ENCODE data around the gene FAR2. TPM values are rescaled to one million over a fixed set of nuclear protein-coding genes. Genes with fewer than 3 reads are reported as not detected.

FAR2 gene
- total and polyA plus RNA-seq, 8 donors = 0.43 to 2.8 (median 1.1) TPM

- no peaks in the 10 kb centered on the region for H3K9me3 ChIP-seq
- DNase-seq (no peak), ATAC-seq (no peak), FAIRE-seq (no peak)
- no peaks in the 10 kb centered on the region for H3K27me3 ChIP-seq
- H3K4me1 ChIP-seq = no peaks in the 10 kb centered on the region
- intact Hi-C loops (cut with DNase I) = no loop called here
- H3K36me3 ChIP-seq = no peaks in the 10 kb centered on the region
- no peak overlapping the region for H3K4me3 ChIP-seq
- TF ChIP-seq CTCF (IDR thresholded peaks at IDR 0.05) = no peak
- H3K27ac ChIP-seq = no peak overlapping the region
Measured at GRCh38 chr12:29264424-29264823, 115.3 kb downstream of the FAR2 start.

GRCh38 chr12:29269706-29270408 lies 120.8 kb downstream of the FAR2 start:
- DNase-seq (no peak), ATAC-seq (no peak), FAIRE-seq (no peak)
- Histone ChIP-seq H3K4me1 (no peaks in the 10 kb centered on the region), H3K9me3 (no peaks in the 10 kb centered on the region), H3K4me3 (no peak overlapping the region), H3K36me3 (no peaks in the 10 kb centered on the region), H3K27ac (no peak overlapping the region), H3K27me3 (no peaks in the 10 kb centered on the region)
- no peak for TF ChIP-seq CTCF (IDR thresholded peaks at IDR 0.05)
- 64 to 67% methylated on average over 5 of the region's 5 CpGs for WGBS, 2 donors
- intact Hi-C loops (cut with DNase I) = no loop called here

- FAIRE-seq = no peak
- Histone ChIP-seq H3K9me3 (no peaks in the 10 kb centered on the region), H3K27ac (no peak overlapping the region), H3K4me1 (no peaks in the 10 kb centered on the region), H3K4me3 (no peak overlapping the region), H3K36me3 (no peaks in the 10 kb centered on the region), H3K27me3 (no peaks in the 10 kb centered on the region)
- intact Hi-C loops (cut with DNase I) = no loop called here
- no peak for ATAC-seq
- no peak for DNase-seq
- WGBS, 2 donors = 77 to 83% methylated on average over 5 of the region's 5 CpGs
- TF ChIP-seq CTCF (IDR thresholded peaks at IDR 0.05) = no peak
Measured at GRCh38 chr12:29270446-29270845, 121.4 kb downstream of the FAR2 start.

- no peaks in the 10 kb centered on the region for H3K9me3 ChIP-seq
- no peaks in the 10 kb centered on the region for H3K36me3 ChIP-seq
- no peaks in the 10 kb centered on the region for H3K4me1 ChIP-seq
- FAIRE-seq (no peak), ATAC-seq (no peak), DNase-seq (peak in 1 of 6 donors; percentile 45)
- intact Hi-C loops (cut with DNase I) = no loop called here
- no peak overlapping the region for H3K27ac ChIP-seq
- no peak for TF ChIP-seq CTCF (IDR thresholded peaks at IDR 0.05)
- WGBS, 2 donors = 54 to 72% methylated on average over 7 of the region's 7 CpGs
- H3K4me3 ChIP-seq = no peak overlapping the region
- H3K27me3 ChIP-seq = no peaks in the 10 kb centered on the region
Measured at GRCh38 chr12:29273178-29273843, 124.2 kb downstream of the FAR2 start.

- no peak for TF ChIP-seq CTCF (IDR thresholded peaks at IDR 0.05)
- Histone ChIP-seq H3K27ac (no peak overlapping the region), H3K36me3 (no peaks in the 10 kb centered on the region), H3K4me1 (no peaks in the 10 kb centered on the region), H3K27me3 (no peaks in the 10 kb centered on the region), H3K4me3 (no peak overlapping the region), H3K9me3 (no peaks in the 10 kb centered on the region)
- intact Hi-C loops (cut with DNase I) = no loop called here
- FAIRE-seq = no peak
- no peak for ATAC-seq
- no peak for DNase-seq
- WGBS, 2 donors = 77 to 85% methylated on average over 3 of the region's 3 CpGs
Measured at GRCh38 chr12:29275834-29276233, 126.8 kb downstream of the FAR2 start.

All from pancreas (tissue), 10 donors.